Spleen (tissue), 11 donors: Measurements from ENCODE around the gene TMEM186. TPM values are rescaled to one million over a fixed set of nuclear protein-coding genes. Genes with fewer than 3 reads are reported as not detected.

Experiments
- DNase-seq: peaks from one replicate; pipeline ENCODE4 v3.0.0-alpha.2; 2020
- H3K27ac ChIP-seq, 8 donors: fragments of 200-600 bp; sonication (generic) in 7 of 8; 1 replicate in 4 of 8; 2 replicates in 4 of 8; pipeline versions ENCODE4 v1.5.0 to v1.8.0; 2016 to 2021; ENCODE audit warnings: inconsistent platforms in 4 of 8, mild to moderate bottlenecking in 4 of 8, moderate library complexity in 1 of 8
- H3K27me3 ChIP-seq, 7 donors: fragments of 200-600 bp; sonication (generic) in 6 of 7; replicated peaks in 1 of 7; 1 replicate in 4 of 7; 2 replicates in 3 of 7; pipeline versions ENCODE4 v1.5.0 to v1.8.0; 2016 to 2021; ENCODE audit warnings: inconsistent platforms in 3 of 7, mild to moderate bottlenecking in 1 of 7
- H3K36me3 ChIP-seq, 6 donors: fragments of 200-600 bp; sonication (generic) in 5 of 6; 1 replicate in 4 of 6; 2 replicates in 2 of 6; pipeline versions ENCODE4 v1.5.0 to v1.8.0; 2016 to 2021; ENCODE audit warnings: inconsistent platforms in 2 of 6
- H3K4me1 ChIP-seq, 6 donors: fragments of 200-600 bp; sonication (generic) in 5 of 6; 1 replicate in 3 of 6; 2 replicates in 3 of 6; pipeline versions ENCODE4 v1.5.0 to v1.8.0; 2016 to 2021; ENCODE audit warnings: inconsistent platforms in 3 of 6
- H3K4me3 ChIP-seq, 8 donors: fragments of 200-600 bp; sonication (generic) in 7 of 8; 1 replicate in 4 of 8; 2 replicates in 4 of 8; pipeline versions ENCODE4 v1.5.0 to v1.8.0; 2016 to 2021; ENCODE audit warnings: inconsistent platforms in 4 of 8, mild to moderate bottlenecking in 4 of 8, moderate library complexity in 2 of 8
- H3K9me3 ChIP-seq, 8 donors: fragments of 200-600 bp; sonication (generic) in 7 of 8; 1 replicate in 4 of 8; 2 replicates in 4 of 8; pipeline versions ENCODE4 v1.5.0 to v1.8.0; 2016 to 2021; ENCODE audit warnings: inconsistent platforms in 4 of 8
- POLR2A ChIP-seq, 3 donors: fragments of 450-650 bp; IDR thresholded peaks; one replicate each; pipeline ENCODE4 v1.5.1; 2017; ENCODE audit warnings: antibody characterized with exemption in 3 of 3, mild to moderate bottlenecking in 1 of 3
- POLR2AphosphoS5 ChIP-seq, 3 donors: sonication (generic); formaldehyde crosslinking; IDR thresholded peaks; one replicate each; pipeline ENCODE4 v1.5.1; 2017; ENCODE audit warnings: antibody characterized with exemption in 3 of 3
- WGBS, 5 donors: extraction: QIAGEN DNeasy Blood & Tissue Kit in 3 of 5; methylation state at CpG; one replicate each; pipeline versions ENCODE4 v1.1.5 to v1.1.7; 2013 to 2018; 5-methylcytosine and 5-hydroxymethylcytosine counted together
- intact Hi-C: fragments of 100-400 bp; cut with DNase I; formaldehyde crosslinking; loops from one replicate; pipeline ENCODE4 v1.15.0; 2023; ENCODE audit warnings: low total_unique reads
- polyA plus RNA-seq, 3 donors: library from polyadenylated mRNA; stranded (reverse); fragments of 200-250 nt; gene quantifications; one replicate each; pipeline ENCODE4 v1.2.1, GENCODE V29; 2013
- total RNA-seq, 7 donors: library from RNA; depleted of rRNA in 3 of 7; stranded (reverse); fragments of >200 nt in 3 of 7; fragmentation: NEBNext Ultra II Directional in 4 of 7; extraction: Animal tissue kit (Norgen Biotek cat#: 25700) in 4 of 7; gene quantifications; one replicate each; pipeline versions ENCODE4 v1.1.0 to v1.2.1, GENCODE V29; 2016 to 2021
- TF ChIP-seq, protein P1 (sequence below), 11 experiments: fragments of 200-600 bp in 7 of 11; fragments of 450-650 bp in 4 of 11; sonication (generic) in 4 of 11; IDR thresholded peaks in 8 of 11; conservative IDR thresholded peaks in 3 of 11; 1 replicate in 7 of 11; 2 replicates in 4 of 11; pipeline versions ENCODE4 v1.4.0 to v1.8.0; 2016 to 2021; ENCODE audit warnings: antibody characterized with exemption in 11 of 11, inconsistent platforms in 4 of 11, mild to moderate bottlenecking in 1 of 11
- donor health status: healthy with polysubstance abuse.
- donor health status: DM: no; HTN: no; CAD: no; lungs with moderate emphysema.
- donor health status: DM: no; HTN: no; CAD: no.
- donor health status: Bipolar disorder and iron deficiency.
- donor health status: healthy.
- donor health status: DM: no; HTN: no; CAD: no.
- donor health status: DM: yes; HTN: yes; CAD: no.

The TMEM186 gene
- total and polyA plus RNA-seq, 10 donors = 5.8 to 13.3 (median 8.7) TPM

DNA sequence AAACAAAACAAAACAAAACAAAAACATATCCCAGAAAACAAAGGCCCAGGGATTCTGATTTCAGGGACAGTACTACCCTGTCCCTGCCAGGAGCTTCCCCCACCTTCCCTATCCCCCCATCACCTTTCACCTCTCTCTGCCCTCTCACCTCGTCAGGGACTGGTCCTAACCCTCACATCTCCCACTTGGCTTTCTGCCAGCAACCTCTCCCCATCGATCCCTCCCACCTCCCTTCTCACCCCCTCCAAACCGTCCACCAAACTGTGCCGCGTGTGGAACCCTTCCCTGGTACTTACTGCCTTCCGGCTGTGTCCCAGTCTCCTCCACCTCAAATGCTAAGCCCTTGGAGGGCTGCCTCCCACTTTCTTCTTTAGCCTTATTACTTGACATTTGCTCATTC is 36.4 kb downstream of the TMEM186 start:
- Histone ChIP-seq H3K9me3 (no peaks in the 10 kb centered on the region), H3K27me3 (no peaks in the 10 kb centered on the region), H3K36me3 (peaks cover 0 to 56% (median 1%) of the 10 kb centered on the region in 6 donors), H3K4me1 (no peaks in the 10 kb centered on the region), H3K4me3 (no peak overlapping the region), H3K27ac (no peak overlapping the region)
- WGBS, 5 donors = 81 to 93% (median 85%) methylated on average over 6 of the region's 6 CpGs
- TF ChIP-seq POLR2A (IDR thresholded peaks at IDR 0.05) (no peak), POLR2AphosphoS5 (IDR thresholded peaks at IDR 0.05) (no peak)
- TF ChIP-seq, protein P1, sequence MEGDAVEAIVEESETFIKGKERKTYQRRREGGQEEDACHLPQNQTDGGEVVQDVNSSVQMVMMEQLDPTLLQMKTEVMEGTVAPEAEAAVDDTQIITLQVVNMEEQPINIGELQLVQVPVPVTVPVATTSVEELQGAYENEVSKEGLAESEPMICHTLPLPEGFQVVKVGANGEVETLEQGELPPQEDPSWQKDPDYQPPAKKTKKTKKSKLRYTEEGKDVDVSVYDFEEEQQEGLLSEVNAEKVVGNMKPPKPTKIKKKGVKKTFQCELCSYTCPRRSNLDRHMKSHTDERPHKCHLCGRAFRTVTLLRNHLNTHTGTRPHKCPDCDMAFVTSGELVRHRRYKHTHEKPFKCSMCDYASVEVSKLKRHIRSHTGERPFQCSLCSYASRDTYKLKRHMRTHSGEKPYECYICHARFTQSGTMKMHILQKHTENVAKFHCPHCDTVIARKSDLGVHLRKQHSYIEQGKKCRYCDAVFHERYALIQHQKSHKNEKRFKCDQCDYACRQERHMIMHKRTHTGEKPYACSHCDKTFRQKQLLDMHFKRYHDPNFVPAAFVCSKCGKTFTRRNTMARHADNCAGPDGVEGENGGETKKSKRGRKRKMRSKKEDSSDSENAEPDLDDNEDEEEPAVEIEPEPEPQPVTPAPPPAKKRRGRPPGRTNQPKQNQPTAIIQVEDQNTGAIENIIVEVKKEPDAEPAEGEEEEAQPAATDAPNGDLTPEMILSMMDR (IDR thresholded peaks at IDR 0.05 in 8 of 11, conservative IDR thresholded peaks at IDR 0.05 in 3 of 11) = no peak
- DNase-seq = peak; percentile 20
- intact Hi-C loops = no loop called here

DNA sequence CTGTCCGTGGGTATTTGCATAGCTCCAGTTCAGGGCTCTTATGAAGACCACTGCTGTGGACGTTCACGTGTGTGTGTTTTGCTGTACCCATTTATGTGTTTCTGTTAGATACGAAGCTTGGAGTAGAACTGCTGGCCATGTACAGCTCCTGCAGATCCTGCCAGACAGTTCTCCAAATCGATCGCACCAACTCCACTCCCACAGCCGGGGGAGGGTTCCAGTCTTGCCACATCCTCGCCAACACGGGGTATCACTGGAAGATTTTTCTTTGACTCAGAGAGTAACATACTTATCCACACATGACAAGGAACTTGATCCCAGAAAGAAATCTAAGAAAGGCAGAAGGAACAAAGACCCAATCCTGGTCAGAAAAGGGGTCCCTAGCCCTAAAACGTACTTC is 37.4 kb downstream of the TMEM186 start:
- intact Hi-C loops = no loop called here
- Histone ChIP-seq H3K9me3 (no peaks in the 10 kb centered on the region), H3K4me3 (no peak overlapping the region), H3K36me3 (peaks cover 0 to 50% (median 3%) of the 10 kb centered on the region in 6 donors), H3K4me1 (no peaks in the 10 kb centered on the region), H3K27ac (no peak overlapping the region), H3K27me3 (no peaks in the 10 kb centered on the region)
- peak; percentile 5 for DNase-seq
- no peak for TF ChIP-seq POLR2A (IDR thresholded peaks at IDR 0.05)
- TF ChIP-seq POLR2AphosphoS5 (IDR thresholded peaks at IDR 0.05) = no peak
- TF ChIP-seq, protein P1 (IDR thresholded peaks at IDR 0.05 in 8 of 11, conservative IDR thresholded peaks at IDR 0.05 in 3 of 11) = no peak
- WGBS, 5 donors = 87 to 93% (median 92%) methylated on average over 10 of the region's 10 CpGs

DNA sequence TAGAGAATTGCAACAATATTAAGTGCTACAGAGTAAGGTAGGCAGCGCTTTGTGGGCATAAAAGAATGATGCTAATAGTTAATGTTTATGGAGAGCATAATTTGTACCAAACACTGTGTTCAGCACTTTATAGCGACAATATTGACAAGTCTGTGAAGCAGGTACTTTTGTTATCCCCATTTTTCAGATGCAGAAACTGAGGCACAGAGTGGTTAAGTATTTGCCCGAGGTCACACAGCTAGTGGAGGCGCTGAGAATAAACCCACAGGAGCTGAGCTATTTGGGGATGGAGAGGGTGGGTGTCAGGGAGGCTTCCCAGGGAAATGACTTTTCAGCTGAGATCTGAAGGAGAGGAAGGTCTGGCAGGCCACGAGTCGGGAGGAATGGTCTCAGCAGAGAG is 39.4 kb downstream of the TMEM186 start:
- H3K36me3 ChIP-seq = peaks cover 0 to 38% (median 1%) of the 10 kb centered on the region in 6 donors
- peak; percentile 46 for DNase-seq
- no peaks in the 10 kb centered on the region for H3K9me3 ChIP-seq
- no peak overlapping the region for H3K4me3 ChIP-seq
- no peaks in the 10 kb centered on the region for H3K4me1 ChIP-seq
- TF ChIP-seq, protein P1 (IDR thresholded peaks at IDR 0.05 in 8 of 11, conservative IDR thresholded peaks at IDR 0.05 in 3 of 11) = no peak
- TF ChIP-seq POLR2AphosphoS5 (IDR thresholded peaks at IDR 0.05) (no peak), POLR2A (IDR thresholded peaks at IDR 0.05) (no peak)
- intact Hi-C loops = no loop called here
- 85 to 97% (median 95%) methylated on average over 6 of the region's 6 CpGs for WGBS, 5 donors
- no peaks in the 10 kb centered on the region for H3K27me3 ChIP-seq
- H3K27ac ChIP-seq = no peak overlapping the region

DNA sequence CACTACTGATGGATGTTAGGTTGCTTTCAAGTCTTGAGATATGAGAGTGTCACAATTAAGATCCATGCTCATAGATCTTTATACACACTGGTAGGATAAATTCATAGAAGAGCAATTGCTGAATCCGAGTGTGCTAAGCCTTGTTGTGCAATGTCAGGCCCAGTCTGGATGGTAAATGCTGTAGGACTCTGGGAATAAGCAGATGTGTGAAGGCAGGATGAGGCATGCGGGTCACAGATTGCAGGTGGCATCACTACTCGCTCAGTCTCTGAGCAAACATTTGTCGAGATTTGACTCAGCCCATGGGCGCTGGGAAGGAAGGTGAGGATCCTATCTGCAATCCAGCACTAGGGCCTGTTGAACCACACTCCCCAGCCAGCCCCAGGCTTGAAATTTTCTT is 40.7 kb downstream of the TMEM186 start:
- Histone ChIP-seq H3K4me3 (no peak overlapping the region), H3K27ac (no peak overlapping the region), H3K9me3 (no peaks in the 10 kb centered on the region), H3K36me3 (peaks cover 0 to 44% (median 1%) of the 10 kb centered on the region in 6 donors), H3K4me1 (no peaks in the 10 kb centered on the region), H3K27me3 (no peaks in the 10 kb centered on the region)
- WGBS, 5 donors = 90 to 96% (median 94%) methylated on average over 5 of the region's 5 CpGs
- TF ChIP-seq, protein P1 (IDR thresholded peaks at IDR 0.05 in 8 of 11, conservative IDR thresholded peaks at IDR 0.05 in 3 of 11) = no peak
- no peak for TF ChIP-seq POLR2A (IDR thresholded peaks at IDR 0.05)
- no peak for TF ChIP-seq POLR2AphosphoS5 (IDR thresholded peaks at IDR 0.05)
- peak; percentile 9 for DNase-seq
- intact Hi-C loops = no loop called here
